ENCODE measurements around the gene FGD4.
A peak's percentile ranks its signal among the peaks of the same experiment; 100 is the strongest.

FGD4 gene

GRCh38 chr12:32679091-32679919 is 279.9 kb downstream of the FGD4 start, which contains the start of gene DNM1L:
DNM1L (plus strand) TSS chr12:32679301; CDS start chr12:32679364, 63 bp downstream.
- in situ Hi-C loops (cut with MboI; ENCODE audit: low pct_unique_long_range_greater_than_20kb, low sequenced_read_pairs): no loop called here
- peak; percentile 97 for DNase-seq

GRCh38 chr12:32679920-32680237 is 280.5 kb downstream of the FGD4 start:
- no peak for DNase-seq
- in situ Hi-C loops (cut with MboI; ENCODE audit: low pct_unique_long_range_greater_than_20kb, low sequenced_read_pairs): no loop called here

DNA sequence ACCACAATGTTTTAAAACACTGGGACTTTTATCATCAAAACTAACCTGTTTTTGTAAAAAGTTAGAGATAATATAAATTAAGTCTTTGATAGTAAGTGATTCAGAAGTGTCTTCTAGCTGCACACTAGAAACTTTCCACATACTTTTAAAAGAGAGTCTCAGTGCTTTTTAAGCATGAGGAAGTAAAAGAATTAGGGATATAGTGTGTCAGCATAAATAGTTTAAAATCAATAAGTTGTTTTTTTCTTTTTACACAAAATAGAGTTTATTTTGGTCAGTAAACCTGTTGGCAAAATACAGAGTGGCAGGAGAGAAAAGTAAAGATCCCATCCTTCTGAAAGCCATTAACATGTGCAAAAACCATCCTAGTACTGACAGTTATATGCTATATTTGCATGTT is 281.4 kb downstream of the FGD4 start:
- in situ Hi-C loops (cut with MboI; ENCODE audit: low pct_unique_long_range_greater_than_20kb, low sequenced_read_pairs): no loop called here
- no peak for DNase-seq

DNA sequence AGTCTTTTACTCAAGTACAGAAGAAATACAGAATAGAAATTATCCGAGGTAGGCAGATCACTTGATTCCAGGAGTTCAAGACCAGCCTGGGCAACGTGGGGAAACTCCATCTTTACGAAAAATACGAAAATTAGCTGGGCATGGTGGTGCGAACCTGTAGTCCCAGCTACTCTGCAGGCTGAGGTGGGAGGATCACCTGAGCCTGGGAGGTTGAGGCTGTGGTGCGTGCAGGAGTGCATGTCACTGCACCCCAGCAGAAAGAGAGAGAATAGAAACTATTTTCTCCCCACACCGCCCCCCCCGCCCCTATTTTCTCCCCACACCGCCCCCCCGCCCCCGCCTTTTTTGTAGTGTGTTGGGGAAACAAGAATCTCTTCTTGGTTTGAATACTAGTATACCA is 281.9 kb downstream of the FGD4 start:
- DNase-seq: no peak
- in situ Hi-C loops (cut with MboI; ENCODE audit: low pct_unique_long_range_greater_than_20kb, low sequenced_read_pairs): no loop called here

DNA sequence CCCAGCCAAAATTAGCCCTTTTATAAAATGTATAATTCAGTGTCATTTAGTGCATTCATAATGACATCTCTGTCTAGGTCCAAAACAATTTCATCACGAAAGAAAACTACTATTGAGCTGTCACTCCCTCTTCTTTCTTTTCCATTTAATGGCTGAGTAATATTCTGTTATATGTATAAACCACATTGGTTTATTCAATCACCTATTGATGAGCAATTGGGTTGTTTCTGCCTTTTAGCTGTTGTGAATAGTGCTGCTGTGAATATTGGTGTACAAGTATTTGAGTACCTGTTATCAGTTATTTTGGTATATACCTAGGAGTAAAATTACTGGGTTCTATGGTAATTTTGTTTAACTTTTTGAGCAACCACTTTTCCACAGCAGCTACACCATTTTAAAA is 287.0 kb downstream of the FGD4 start:
- in situ Hi-C loops (cut with MboI; ENCODE audit: low pct_unique_long_range_greater_than_20kb, low sequenced_read_pairs): no loop called here
- DNase-seq: no peak

- in situ Hi-C loops (cut with MboI; ENCODE audit: low pct_unique_long_range_greater_than_20kb, low sequenced_read_pairs): no loop called here
- DNase-seq: no peak
Measured at GRCh38 chr12:32688786-32689185, 289.4 kb downstream of the FGD4 start.

- in situ Hi-C loops (cut with MboI; ENCODE audit: low pct_unique_long_range_greater_than_20kb, low sequenced_read_pairs): no loop called here
- DNase-seq: no peak
Measured at GRCh38 chr12:32690927-32691326, 291.6 kb downstream of the FGD4 start.

DNA sequence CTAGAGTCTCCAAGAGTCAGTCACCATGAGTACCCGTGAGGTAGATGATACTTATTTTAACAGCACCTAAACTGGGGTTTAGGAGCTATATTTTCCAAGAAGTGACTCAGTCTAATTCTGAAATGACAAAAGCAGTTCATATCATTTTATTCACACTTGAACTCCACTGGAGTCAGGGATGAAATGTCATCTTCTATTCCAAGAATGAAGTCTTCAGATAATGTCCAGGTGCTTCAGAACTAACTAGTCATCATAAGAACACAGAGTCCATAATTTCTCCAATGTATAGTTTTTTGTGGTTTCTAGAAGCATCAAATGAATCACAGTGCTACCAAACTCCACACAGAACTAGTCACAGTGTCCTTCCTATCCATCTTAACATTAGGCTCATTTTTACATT is 293.0 kb downstream of the FGD4 start:
- no peak for DNase-seq

GRCh38 chr12:32693036-32693435 is 293.7 kb downstream of the FGD4 start:
- no peak for DNase-seq
- in situ Hi-C loops (cut with MboI; ENCODE audit: low pct_unique_long_range_greater_than_20kb, low sequenced_read_pairs): no loop called here

More for the DNA sequence above, 293.0 kb downstream of the FGD4 start:
- in situ Hi-C loops (cut with MboI; ENCODE audit: low pct_unique_long_range_greater_than_20kb, low sequenced_read_pairs): no loop called here
